Lower lobe of right lung (tissue), 2 donors: ENCODE data around the gene NXPH1. TPM values are rescaled to one million over a fixed set of nuclear protein-coding genes. Genes with fewer than 3 reads are reported as not detected.

Experiments
- ATAC-seq, 2 donors: fragments of 200-7000 bp; cut with Tn5 transposase; one replicate each; pipeline ENCODE4 v1.9.1; 2020 to 2022; ENCODE audit warnings: mild to moderate bottlenecking in 2 of 2, moderate library complexity in 2 of 2
- DNase-seq: peaks from one replicate; pipeline ENCODE4 v3.0.0-alpha.2; 2020
- H3K27ac ChIP-seq: fragments of 200-600 bp; one replicate; pipeline ENCODE4 v1.8.0; 2022
- H3K27me3 ChIP-seq: fragments of 200-600 bp; one replicate; pipeline ENCODE4 v1.8.0; 2022; ENCODE audit warnings: low read depth
- H3K36me3 ChIP-seq: fragments of 200-600 bp; one replicate; pipeline ENCODE4 v1.8.0; 2022; ENCODE audit warnings: mild to moderate bottlenecking
- H3K4me1 ChIP-seq: fragments of 200-600 bp; one replicate; pipeline ENCODE4 v1.8.0; 2022
- H3K4me3 ChIP-seq: fragments of 200-600 bp; one replicate; pipeline ENCODE4 v1.8.0; 2022; ENCODE audit warnings: mild to moderate bottlenecking
- H3K9me3 ChIP-seq: fragments of 200-600 bp; one replicate; pipeline ENCODE4 v1.8.0; 2022
- CTCF ChIP-seq: fragments of 200-600 bp; IDR thresholded peaks from one replicate; pipeline ENCODE4 v1.8.0; 2022; ENCODE audit warnings: antibody characterized with exemption, mild to moderate bottlenecking
- intact Hi-C: fragments of 100-400 bp; cut with DNase I; formaldehyde crosslinking; loops from one replicate; pipeline ENCODE4 v1.11.0; 2022
- total RNA-seq: library from RNA; stranded (reverse); fragmentation: NEBNext Ultra II Directional; extraction: Animal tissue kit (Norgen Biotek cat#: 25700); gene quantifications from one replicate; pipeline ENCODE4 v1.2.1, GENCODE V29; 2021
- donor health status: DM: no; HTN: yes; CAD: no; lungs with severe emphysema.

Gene NXPH1
- total RNA-seq, 1 donor from 2014 or later, result not detected

GRCh38 chr7:8389593-8390261, 43.7 kb upstream of the NXPH1 start:
- intact Hi-C loops, result no loop called here
- no peak for DNase-seq

GRCh38 chr7:8390262-8390626, 43.2 kb upstream of the NXPH1 start:
- no peaks in the 10 kb centered on the region for H3K9me3 ChIP-seq
- ATAC-seq (no peak), DNase-seq (no peak)
- no peaks in the 10 kb centered on the region for H3K36me3 ChIP-seq
- H3K27ac ChIP-seq, result no peak overlapping the region
- H3K4me1 ChIP-seq, result no peaks in the 10 kb centered on the region
- H3K27me3 ChIP-seq, result no peaks in the 10 kb centered on the region
- no peak for TF ChIP-seq CTCF
- intact Hi-C loops, result no loop called here
- H3K4me3 ChIP-seq, result no peak overlapping the region

More at GRCh38 chr7:8389593-8390261, 43.7 kb upstream of the NXPH1 start:
- Histone ChIP-seq H3K4me3 (no peak overlapping the region), H3K4me1 (no peaks in the 10 kb centered on the region), H3K27me3 (no peaks in the 10 kb centered on the region), H3K9me3 (no peaks in the 10 kb centered on the region), H3K27ac (no peak overlapping the region), H3K36me3 (no peaks in the 10 kb centered on the region)
- ATAC-seq, result no peak
- no peak for TF ChIP-seq CTCF

- Histone ChIP-seq H3K27me3 (no peaks in the 10 kb centered on the region), H3K4me1 (no peaks in the 10 kb centered on the region), H3K9me3 (no peaks in the 10 kb centered on the region), H3K27ac (no peak overlapping the region), H3K36me3 (no peaks in the 10 kb centered on the region), H3K4me3 (no peak overlapping the region)
- ATAC-seq, result no peak
- TF ChIP-seq CTCF, result no peak
- no peak for DNase-seq
- intact Hi-C loops, result no loop called here
Measured at GRCh38 chr7:8391353-8392062, 41.9 kb upstream of the NXPH1 start.

GRCh38 chr7:8396294-8396693, 37.1 kb upstream of the NXPH1 start:
- H3K36me3 ChIP-seq, result no peaks in the 10 kb centered on the region
- no peak for TF ChIP-seq CTCF
- intact Hi-C loops, result no loop called here
- H3K27ac ChIP-seq, result no peak overlapping the region
- DNase-seq (no peak), ATAC-seq (no peak)
- H3K4me3 ChIP-seq, result no peak overlapping the region
- H3K4me1 ChIP-seq, result no peaks in the 10 kb centered on the region
- H3K27me3 ChIP-seq, result no peaks in the 10 kb centered on the region
- no peaks in the 10 kb centered on the region for H3K9me3 ChIP-seq

GRCh38 chr7:8408871-8409270, 24.5 kb upstream of the NXPH1 start:
- no peaks in the 10 kb centered on the region for H3K4me1 ChIP-seq
- DNase-seq, result no peak
- no peaks in the 10 kb centered on the region for H3K27me3 ChIP-seq
- H3K36me3 ChIP-seq, result no peaks in the 10 kb centered on the region
- H3K4me3 ChIP-seq, result no peak overlapping the region
- ATAC-seq, result no peak
- intact Hi-C loops, result no loop called here
- TF ChIP-seq CTCF, result no peak
- no peaks in the 10 kb centered on the region for H3K9me3 ChIP-seq
- no peak overlapping the region for H3K27ac ChIP-seq
